Neural progenitor cell (in vitro differentiated cells): Measurements from ENCODE around the gene AFF1.

Experiments used
- CTCF ChIP-seq: fragments of 200-600 bp; sonication (generic); IDR thresholded peaks from 2 replicates; pipeline ENCODE4 v1.5.1; 2017; ENCODE audit warnings: antibody characterized with exemption, mild to moderate bottlenecking
- EZH2 ChIP-seq: fragments of 200-600 bp; sonication (generic); IDR thresholded peaks from 2 replicates; pipeline ENCODE4 v1.6.1; 2017; ENCODE audit warnings: antibody characterized with exemption, mild to moderate bottlenecking, moderate library complexity
- EZH2phosphoT487 ChIP-seq: fragments of 200-600 bp; sonication (generic); IDR thresholded peaks from 2 replicates; pipeline ENCODE4 v1.6.1; 2017; ENCODE audit warnings: antibody characterized with exemption

- no peak for TF ChIP-seq CTCF
- TF ChIP-seq EZH2phosphoT487, result no peak
- no peak for TF ChIP-seq EZH2
These were observed 120.5 kb downstream of the AFF1 start for GRCh38 chr4:87055311-87055710.
